Fibroblast of lung (primary cell): ENCODE results near the gene FCRL3.

ENCODE experiments used
- CTCF ChIP-seq, 2 donors: IDR thresholded peaks in 1 of 2; conservative IDR thresholded peaks in 1 of 2; 1 replicate in 1 of 2; 2 replicates in 1 of 2; pipeline ENCODE4 v1.5.1; 2011 to 2012; ENCODE audit warnings: low read length in 2 of 2, control low read depth in 1 of 2, inconsistent platforms in 1 of 2, low read depth in 1 of 2, mild to moderate bottlenecking in 1 of 2
- EZH2 ChIP-seq: IDR thresholded peaks from 2 replicates; pipeline ENCODE4 v1.5.1; 2012; ENCODE audit warnings: low read length, control low read depth, mild to moderate bottlenecking; ENCODE audit errors: missing control alignments

- TF ChIP-seq CTCF (conservative IDR thresholded peaks at IDR 0.05 in 1 of 2, IDR thresholded peaks at IDR 0.05 in 1 of 2; ENCODE audit: low read depth in 1 of 2, low read length in 2 of 2), result no peak
- TF ChIP-seq EZH2, result no peak
Measured at GRCh38 chr1:157696966-157697628, 3.5 kb downstream of the FCRL3 start.
